SU-DHL-6 (cell line): ENCODE measurements around the gene SAFB.

Source experiments
- CTCF ChIP-seq: fragments of 200-600 bp; sonication (generic); IDR thresholded peaks from one replicate; pipeline ENCODE4 v1.5.1; 2017; ENCODE audit warnings: antibody characterized with exemption, mild to moderate bottlenecking, low read length, moderate library complexity; ENCODE audit not compliant: insufficient read depth, poor library complexity, severe bottlenecking
- EZH2phosphoT487 ChIP-seq: fragments of 200-600 bp; sonication (generic), shearing (Covaris generic); conservative IDR thresholded peaks from 2 replicates; pipeline ENCODE4 v1.6.1; 2018; ENCODE audit warnings: mild to moderate bottlenecking, antibody characterized with exemption, low read length, moderate library complexity, mixed read lengths

GRCh38 chr19:5697890-5698634 lies 75.2 kb downstream of the SAFB start:
- TF ChIP-seq EZH2phosphoT487 (no peak), CTCF (no peak)
